NCI-H82 (cell line): ENCODE measurements around the gene BCL7C.

Experiments
- DNase-seq: peaks from one replicate; lab custom pipeline; 2025; lab: John Stamatoyannopoulos, UW

BCL7C gene

DNA sequence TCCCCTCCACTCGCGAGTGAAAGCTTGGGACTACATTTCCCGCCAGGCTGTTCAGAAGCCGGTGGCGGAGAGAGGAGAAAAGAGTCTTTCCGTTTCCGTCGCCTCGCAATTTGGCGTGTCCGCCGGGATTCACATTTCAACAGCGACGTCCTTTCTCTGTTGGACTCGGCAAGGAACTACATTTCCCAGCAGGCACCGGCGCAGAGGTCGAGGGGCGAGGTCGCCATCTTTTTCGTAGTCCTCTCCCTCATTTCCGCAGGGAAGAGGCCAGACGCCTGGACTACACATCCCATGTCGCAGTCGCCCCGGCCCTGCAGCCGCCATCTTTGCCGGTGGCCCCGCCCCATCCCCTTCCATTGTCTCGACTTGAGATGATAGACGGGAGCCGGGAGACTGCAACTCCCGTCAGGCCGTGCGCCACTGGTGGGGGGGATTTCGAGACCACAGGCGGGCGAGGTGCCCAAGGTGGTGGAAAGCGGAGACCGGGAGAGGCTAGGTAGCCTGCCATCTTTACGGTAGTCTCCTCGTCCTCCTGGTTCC lies 28.6 kb upstream of the BCL7C start:
- peak; percentile 99 for DNase-seq

DNA sequence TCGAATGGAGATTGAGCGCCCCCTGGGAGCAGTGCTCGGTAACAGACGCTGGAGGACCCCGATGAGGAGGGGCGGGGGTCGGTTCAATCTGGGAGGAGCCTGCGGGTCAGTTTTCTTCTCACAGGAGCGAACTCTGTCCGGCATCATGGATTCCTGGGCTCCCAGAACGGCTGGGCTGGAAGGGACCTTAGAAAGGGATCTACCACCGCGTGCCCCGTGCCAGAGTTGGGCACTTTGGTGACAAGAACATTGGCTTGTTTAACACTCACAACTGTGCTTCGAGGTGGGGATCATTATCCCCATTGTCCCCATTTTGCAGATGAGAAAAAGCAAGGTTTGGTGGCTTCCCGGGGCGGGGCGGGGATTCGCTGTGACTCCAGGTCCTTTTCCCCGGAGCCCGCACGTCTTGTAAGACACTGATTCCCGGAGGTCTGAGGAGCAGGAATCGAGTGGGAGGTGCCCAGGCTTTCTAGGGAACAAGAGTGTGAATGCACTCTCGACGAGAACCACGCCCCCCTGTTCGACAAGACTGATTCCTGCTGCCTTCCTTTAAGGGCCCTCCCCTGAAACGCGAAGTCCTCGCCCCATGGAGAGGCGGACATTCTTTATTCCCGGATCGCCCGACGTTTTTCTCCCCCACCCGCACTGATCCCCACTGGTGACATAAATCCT lies 28.0 kb upstream of the BCL7C start:
- peak; percentile 94 for DNase-seq

GRCh38 chr16:30921459-30921747 lies 27.5 kb upstream of the BCL7C start:
- DNase-seq: no peak

- DNase-seq: no peak
Measured at GRCh38 chr16:30920891-30921290, 27.0 kb upstream of the BCL7C start.

GRCh38 chr16:30918614-30919013 lies 24.7 kb upstream of the BCL7C start:
- no peak for DNase-seq

- DNase-seq: no peak
Measured at GRCh38 chr16:30914830-30915229, 21.0 kb upstream of the BCL7C start.

GRCh38 chr16:30912794-30913412 lies 19.0 kb upstream of the BCL7C start:
- no peak for DNase-seq

GRCh38 chr16:30910427-30911029 lies 16.7 kb upstream of the BCL7C start:
- no peak for DNase-seq

DNA sequence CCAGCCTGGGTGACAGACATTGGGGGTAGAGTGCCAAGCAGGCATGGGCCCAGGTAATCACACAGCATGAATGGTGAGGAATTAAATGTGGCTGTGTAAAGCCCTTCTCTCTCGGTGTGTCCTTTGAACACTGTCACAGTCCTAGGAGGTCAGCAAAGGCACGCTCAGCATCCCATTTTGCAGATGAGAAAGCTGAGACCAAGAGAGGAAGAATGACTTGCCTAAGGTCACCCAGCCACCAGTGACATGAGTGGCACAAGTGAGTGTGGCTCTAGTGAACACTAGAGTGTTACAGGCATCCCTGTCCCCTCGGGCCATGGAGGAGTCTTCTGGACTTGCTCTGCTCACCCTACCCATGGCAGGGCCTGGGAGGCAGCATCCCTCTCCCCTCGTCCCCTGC lies 13.2 kb upstream of the BCL7C start:
- no peak for DNase-seq

GRCh38 chr16:30904114-30904780 lies 10.4 kb upstream of the BCL7C start:
- DNase-seq: no peak

- no peak for DNase-seq
Measured at GRCh38 chr16:30903596-30903995, 9.7 kb upstream of the BCL7C start.

- no peak for DNase-seq
Measured at GRCh38 chr16:30903002-30903401, 9.1 kb upstream of the BCL7C start.

DNA sequence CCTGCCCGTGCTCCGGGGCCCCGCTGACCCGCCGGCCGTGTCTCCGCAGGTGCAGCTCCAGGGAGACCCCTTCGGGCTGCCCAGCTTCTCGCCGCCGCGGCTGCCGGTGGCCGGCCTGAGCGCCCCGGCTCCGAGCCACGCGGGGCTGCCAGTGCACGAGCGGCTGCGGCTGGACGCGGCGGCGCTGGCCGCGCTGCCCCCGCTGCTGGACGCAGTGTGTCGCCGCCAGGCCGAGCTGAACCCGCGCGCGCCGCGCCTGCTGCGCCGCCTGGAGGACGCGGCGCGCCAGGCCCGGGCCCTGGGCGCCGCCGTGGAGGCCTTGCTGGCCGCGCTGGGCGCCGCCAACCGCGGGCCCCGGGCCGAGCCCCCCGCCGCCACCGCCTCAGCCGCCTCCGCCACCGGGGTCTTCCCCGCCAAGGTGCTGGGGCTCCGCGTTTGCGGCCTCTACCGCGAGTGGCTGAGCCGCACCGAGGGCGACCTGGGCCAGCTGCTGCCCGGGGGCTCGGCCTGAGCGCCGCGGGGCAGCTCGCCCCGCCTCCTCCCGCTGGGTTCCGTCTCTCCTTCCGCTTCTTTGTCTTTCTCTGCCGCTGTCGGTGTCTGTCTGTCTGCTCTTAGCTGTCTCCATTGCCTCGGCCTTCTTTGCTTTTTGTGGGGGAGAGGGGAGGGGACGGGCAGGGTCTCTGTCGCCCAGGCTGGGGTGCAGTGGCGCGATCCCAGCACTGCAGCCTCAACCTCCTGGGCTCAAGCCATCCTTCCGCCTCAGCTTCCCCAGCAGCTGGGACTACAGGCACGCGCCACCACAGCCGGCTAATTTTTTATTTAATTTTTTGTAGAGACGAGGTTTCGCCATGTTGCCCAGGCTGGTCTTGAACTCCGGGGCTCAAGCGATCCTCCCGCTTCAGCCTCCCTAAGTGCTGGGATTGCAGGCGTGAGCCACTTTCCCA lies 8.4 kb upstream of the BCL7C start:
- DNase-seq: peak; percentile 53

DNA sequence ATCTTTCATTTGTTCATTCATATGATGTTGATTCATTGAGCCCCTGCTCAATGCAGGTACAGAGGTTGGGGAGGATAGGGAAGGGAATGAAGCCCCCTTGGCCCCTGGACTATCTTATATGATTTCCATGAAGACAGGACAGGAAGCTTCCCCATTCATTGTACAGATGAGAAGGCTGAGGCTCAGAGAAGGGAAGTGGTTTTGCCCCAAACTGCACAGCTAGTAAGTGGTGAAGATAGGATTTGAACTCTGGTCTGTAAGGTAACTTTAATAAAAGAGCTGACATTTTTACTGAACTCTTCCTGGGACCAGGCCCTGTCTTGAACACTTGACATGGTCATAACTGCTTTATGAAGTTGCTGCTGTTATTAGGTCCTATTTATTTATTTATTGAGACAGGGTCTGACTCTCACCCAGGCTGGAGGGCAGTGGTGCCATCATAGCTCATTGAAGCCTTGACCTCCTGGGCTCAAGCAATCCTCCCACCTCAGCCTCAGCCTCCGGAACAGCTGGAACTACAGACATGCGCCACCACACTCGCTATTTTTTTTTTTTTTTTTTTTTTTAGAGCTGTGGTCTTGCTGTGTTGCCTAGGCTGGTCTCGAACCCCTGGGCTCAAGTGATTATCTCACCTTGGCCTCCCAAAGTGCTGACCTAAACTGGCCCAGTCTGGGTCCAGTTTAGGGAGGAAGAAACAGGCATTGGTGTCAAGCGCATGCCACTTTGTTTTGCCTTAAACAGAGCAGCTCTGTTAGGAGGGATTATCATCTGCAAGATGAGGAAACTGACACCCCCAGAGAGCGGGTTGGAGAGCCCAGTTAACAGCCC lies 7.5 kb upstream of the BCL7C start:
- DNase-seq: no peak

DNA sequence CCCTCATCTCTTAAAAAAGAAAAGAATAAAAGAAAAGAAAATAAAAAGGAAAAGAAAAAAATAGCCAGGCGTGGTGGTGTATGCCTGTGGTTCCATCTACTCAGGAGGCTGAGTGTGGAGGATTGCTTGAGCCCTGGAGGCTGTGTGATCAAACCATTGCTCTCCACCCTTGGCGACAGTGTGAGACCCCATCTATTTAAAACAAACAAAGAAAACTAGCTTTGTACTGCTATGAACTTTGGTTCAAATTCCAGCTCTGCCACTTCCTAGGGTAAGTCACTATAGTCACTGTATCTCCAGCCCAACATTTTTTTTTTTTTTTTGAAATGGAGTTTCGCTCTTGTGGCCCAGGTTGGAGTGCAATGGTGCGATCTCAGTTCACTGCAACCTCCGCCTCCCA lies 6.7 kb upstream of the BCL7C start:
- DNase-seq: no peak

GRCh38 chr16:30899794-30900193 lies 5.9 kb upstream of the BCL7C start:
- DNase-seq: no peak

- peak; percentile 90 for DNase-seq
Measured at GRCh38 chr16:30896889-30897733, 3.2 kb upstream of the BCL7C start.

- DNase-seq: peak; percentile 66
Measured at GRCh38 chr16:30896261-30896888, 2.5 kb upstream of the BCL7C start, which contains the start of gene CTF1. CTF1 (plus strand) TSS chr16:30896614; CDS start chr16:30896644, 30 bp downstream.

- DNase-seq: no peak
Measured at GRCh38 chr16:30895627-30896260, 1.9 kb upstream of the BCL7C start.
